OCI-LY1 (cell line): ENCODE results near the gene DDX42.

ENCODE experiments used
- EZH2 ChIP-seq: fragments of 200-600 bp; sonication (generic), shearing (Covaris generic); IDR thresholded peaks from 2 replicates; pipeline ENCODE4 v1.8.0; 2017; ENCODE audit warnings: borderline replicate concordance, mixed run types, mild to moderate bottlenecking, antibody characterized with exemption, low read length, moderate library complexity, mixed read lengths
- TF ChIP-seq, protein P1 (sequence below): fragments of 200-600 bp; sonication (generic), shearing (Covaris generic); IDR thresholded peaks from 2 replicates; pipeline ENCODE4 v1.5.1; 2017; ENCODE audit warnings: mild to moderate bottlenecking, antibody characterized with exemption, low read length, moderate library complexity, mixed read lengths

DNA sequence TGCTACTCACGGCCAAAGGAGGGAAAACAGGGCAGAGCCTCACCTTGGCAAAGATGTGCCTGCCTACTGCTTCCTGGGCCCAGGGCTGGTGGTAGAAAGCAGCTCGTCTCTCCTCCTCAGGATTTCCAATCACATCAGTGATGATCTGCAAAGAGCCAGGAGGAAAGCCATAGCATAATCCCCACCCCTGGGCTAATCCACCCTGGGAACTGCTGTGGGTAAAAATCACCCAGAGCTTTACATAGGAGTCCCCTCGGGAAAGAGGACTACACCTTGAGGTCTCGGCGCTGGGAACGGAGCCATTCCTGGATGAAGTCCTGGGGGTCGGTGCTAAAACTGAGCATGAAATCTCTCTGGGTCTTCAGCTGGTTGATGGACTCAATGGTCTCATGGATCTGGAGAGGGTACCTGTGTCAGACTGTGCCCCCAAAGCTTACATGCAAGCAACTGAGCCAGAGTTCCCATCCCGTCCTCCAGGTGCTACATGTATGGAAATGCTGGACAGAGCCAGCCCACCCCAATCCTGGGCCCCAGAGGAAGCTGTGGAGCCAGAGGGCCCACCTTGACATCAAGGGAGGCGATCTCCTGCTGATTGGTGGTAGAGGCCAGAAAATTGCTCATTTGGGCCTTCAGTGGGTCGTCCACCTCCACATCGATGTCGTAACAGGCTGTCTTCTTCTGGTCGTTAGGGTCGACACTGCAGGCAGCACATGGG is 59.2 kb downstream of the DDX42 start:
- TF ChIP-seq EZH2: no peak
- TF ChIP-seq, protein P1, sequence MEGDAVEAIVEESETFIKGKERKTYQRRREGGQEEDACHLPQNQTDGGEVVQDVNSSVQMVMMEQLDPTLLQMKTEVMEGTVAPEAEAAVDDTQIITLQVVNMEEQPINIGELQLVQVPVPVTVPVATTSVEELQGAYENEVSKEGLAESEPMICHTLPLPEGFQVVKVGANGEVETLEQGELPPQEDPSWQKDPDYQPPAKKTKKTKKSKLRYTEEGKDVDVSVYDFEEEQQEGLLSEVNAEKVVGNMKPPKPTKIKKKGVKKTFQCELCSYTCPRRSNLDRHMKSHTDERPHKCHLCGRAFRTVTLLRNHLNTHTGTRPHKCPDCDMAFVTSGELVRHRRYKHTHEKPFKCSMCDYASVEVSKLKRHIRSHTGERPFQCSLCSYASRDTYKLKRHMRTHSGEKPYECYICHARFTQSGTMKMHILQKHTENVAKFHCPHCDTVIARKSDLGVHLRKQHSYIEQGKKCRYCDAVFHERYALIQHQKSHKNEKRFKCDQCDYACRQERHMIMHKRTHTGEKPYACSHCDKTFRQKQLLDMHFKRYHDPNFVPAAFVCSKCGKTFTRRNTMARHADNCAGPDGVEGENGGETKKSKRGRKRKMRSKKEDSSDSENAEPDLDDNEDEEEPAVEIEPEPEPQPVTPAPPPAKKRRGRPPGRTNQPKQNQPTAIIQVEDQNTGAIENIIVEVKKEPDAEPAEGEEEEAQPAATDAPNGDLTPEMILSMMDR: no peak
